ENCODE results near the gene SPANXN1.
"Not testable (repeated sequence)": the region's sequence is repeated elsewhere in the genome, so short reads cannot be mapped to it uniquely, and the experiment has no call there.

SPANXN1 gene

GRCh38 chrX:145247203-145247602, at the start of gene SPANXN1:
Gene SPANXN1 (plus strand): TSS chrX:145247503. CDS start chrX:145247587, 84 bp downstream.
- DNase-seq (ENCODE audit: low read depth) = not testable (repeated sequence)

- DNase-seq (ENCODE audit: low read depth) = no peak
Observed at GRCh38 chrX:145199078-145199477, 48.2 kb upstream of the SPANXN1 start.

DNA sequence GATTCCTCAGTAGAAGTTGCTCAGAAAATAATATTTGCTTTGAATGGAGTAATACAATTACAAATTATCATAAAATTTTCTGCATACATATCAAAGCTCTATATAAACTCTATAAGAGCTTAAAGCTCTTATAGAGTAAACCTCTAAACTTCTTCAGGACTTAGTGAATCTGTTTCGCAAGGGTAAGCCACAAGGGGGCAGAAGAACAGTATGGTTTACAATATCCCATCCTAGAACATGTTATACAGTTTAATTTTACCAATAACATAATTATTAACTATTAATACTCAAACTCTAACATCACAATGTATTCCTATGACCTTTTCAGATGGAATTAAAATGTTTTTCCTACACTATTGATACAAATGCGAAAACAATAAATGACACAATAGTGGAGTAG, 33.8 kb upstream of the SPANXN1 start:
- DNase-seq (ENCODE audit: low read depth) = no peak

DNA sequence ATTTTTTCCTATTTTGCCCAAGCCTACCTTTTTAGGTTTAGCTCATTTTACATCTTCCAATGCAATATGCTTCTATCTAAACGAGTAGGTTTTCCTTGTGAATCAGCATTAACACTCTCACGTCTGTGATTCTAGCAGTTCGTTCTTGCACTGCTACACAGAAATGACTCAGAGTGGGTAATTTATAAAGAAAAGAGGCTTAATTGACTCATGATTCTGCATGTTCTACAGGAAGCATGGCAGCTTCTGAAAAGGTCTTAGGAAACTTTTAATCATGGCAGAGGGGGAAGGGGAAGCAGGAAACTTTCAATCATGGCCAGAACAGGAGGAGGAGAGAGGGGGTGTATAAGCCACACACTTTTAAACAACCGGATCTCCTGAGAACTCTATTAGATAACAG, 44.9 kb downstream of the SPANXN1 start:
- no peak for DNase-seq (ENCODE audit: low read depth)

Data from EH (cell line).